ENCODE measurements around the gene SLC16A4. TPM values are rescaled to one million over a fixed set of nuclear protein-coding genes. Genes with fewer than 3 reads are reported as not detected.
"Not testable (repeated sequence)": the region's sequence is repeated elsewhere in the genome, so short reads cannot be mapped to it uniquely, and the experiment has no call there.

The SLC16A4 gene
- 0.92 TPM for polyA plus RNA-seq (2012; ENCODE audit: insufficient read depth, insufficient read length)

DNA sequence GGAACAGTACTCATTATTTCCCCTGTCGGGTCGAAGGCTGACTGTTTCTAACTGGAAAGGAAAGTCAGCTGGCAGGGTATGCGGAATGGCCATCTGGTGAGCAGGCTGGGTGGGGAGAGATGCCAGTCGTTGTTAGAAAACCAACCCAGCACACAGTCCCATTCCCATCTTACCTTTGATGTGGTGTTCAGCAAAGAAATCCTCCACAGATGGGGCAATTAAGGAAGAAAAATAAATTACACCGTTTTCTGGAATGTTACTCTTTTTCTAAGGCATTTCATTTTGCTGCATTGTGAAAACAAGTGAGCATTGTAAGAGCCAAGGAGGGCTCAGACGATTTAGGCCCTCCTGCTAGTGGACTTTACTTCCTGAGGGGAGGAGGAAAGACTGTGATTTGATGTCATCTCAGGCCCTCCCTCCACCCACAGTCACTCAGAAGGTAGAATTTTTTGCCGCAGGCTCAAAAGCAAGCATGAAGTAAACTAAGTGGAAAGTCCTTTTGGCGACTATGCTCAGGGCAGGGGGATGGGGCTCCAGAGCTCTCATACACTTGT, at the start of gene SLC16A4:
SLC16A4 (minus strand) TSS at position 335 of the 554 bp plus-strand sequence. CDS start 1,703 bp downstream, outside the sequence.
- DNase-seq (ENCODE audit: low read depth, low spot score), result no peak
- H3K4me3 ChIP-seq (ENCODE audit: low read length), result no peak within 1 kb of the TSS

DNA sequence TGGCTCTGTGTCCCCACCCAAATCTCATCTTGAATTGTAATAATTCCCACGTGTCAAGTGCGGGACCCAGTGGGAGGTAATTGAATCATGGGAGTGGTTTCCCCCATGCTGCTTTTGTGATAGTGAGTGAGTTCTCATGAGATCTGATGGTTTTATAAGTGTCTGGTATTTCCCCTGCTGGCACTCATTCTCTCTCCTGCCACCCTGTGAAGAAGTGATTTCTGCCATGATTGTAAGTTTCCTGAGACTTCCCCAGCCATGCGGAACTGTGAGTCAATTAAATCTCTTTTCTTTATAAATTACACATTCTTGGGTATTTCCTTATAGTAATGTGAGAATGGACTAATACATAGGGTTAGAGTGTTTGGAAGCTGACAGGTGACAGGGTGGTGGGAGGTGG, 49.0 kb upstream of the SLC16A4 start:
- DNase-seq (ENCODE audit: low read depth, low spot score); H3K4me3 ChIP-seq (ENCODE audit: low read length): not testable (repeated sequence)

DNA sequence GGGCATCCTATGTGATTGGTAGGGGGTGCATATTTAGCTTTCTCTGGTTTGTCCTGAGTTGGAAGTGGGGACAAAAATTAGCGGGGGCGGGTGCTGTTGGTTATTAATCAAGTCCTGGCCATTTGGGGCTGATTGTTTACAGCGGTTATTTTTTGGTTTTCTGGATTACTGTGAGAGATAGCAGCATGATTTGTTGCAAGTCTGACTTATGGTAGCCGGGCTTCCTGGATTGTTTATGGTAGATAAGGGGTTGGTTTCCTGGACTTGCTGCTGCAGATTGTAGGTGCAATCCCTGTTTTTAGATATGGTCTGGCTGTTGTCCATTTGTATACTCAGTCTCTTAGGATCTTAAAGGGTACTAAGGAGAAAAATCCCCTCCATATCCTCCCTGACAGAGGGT, 48.1 kb upstream of the SLC16A4 start:
- H3K4me3 ChIP-seq (ENCODE audit: low read length), result no peak overlapping the region
- no peak for DNase-seq (ENCODE audit: low read depth, low spot score)

DNA sequence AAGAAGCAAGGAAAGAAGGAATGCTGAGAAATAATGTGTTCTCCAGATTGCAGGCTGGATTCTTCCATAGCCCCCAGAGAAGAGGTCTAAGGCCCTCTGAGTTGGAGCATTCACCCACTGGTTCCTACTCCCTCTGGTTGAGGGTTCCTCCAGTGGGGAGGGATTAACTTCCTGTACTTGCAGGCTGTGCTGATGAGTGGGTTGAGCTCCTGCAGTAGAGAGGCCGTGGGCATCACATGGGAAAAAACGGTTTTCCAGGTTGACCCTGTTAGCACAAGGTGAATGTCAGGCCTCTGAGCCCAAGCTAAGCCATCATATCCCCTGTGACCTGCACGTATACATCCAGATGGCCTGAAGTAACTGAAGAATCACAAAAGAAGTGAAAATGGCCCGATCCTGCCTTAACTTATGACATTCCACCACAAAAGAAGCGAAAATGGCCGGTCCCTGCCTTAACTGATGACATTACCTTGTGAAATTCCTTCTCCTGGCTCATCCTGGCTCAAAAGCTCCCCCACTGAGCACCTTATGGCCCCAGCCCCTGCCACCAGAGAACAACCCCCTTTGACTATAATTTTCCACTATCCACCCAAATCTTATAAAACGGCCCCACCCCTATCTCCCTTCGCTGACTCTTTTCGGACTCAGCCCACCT, 46.9 kb upstream of the SLC16A4 start:
- not testable (repeated sequence) for H3K4me3 ChIP-seq (ENCODE audit: low read length); DNase-seq (ENCODE audit: low read depth, low spot score)

DNA sequence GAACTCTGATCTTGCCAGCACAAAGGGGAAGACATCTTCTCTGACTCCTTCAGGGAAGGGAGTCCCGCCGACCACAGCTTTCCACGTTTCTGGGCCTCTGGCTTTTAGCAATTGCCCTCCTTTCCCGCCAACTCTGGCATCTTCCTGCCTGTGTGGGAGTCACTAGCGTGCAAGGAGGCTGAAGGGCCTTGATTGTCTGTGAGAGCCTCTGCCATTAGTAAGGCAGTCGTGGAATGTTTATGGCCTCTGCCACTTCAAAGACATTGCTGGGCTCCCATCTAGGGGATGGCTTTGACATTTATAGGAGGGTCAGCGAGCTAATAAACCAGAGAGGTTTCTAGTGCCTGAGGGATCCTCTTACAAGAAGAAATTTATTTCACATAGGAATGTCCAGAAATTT, 45.8 kb upstream of the SLC16A4 start:
- H3K4me3 ChIP-seq (ENCODE audit: low read length), result no peak overlapping the region
- DNase-seq (ENCODE audit: low read depth, low spot score), result no peak

DNA sequence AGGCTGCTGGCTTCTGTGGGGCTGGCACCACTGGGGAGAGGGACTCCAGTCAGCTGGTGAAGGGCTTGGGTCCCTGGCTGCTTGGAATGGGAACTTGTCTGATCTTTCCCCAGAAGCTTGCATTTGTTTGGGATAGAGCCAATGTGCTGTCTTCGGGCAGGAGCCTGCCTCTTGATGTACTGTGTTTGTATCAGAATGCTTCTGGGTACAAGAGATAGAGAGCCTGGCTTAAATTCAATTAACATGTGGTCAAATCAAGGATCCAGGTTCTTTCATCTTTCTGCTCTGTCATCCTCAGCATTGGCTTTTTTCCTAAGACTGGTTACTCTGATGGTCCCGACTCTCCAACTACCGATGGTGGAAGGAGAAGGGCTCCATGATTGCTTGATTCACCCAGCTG, 44.1 kb upstream of the SLC16A4 start:
- H3K4me3 ChIP-seq (ENCODE audit: low read length), result no peak overlapping the region
- DNase-seq (ENCODE audit: low read depth, low spot score), result no peak

DNA sequence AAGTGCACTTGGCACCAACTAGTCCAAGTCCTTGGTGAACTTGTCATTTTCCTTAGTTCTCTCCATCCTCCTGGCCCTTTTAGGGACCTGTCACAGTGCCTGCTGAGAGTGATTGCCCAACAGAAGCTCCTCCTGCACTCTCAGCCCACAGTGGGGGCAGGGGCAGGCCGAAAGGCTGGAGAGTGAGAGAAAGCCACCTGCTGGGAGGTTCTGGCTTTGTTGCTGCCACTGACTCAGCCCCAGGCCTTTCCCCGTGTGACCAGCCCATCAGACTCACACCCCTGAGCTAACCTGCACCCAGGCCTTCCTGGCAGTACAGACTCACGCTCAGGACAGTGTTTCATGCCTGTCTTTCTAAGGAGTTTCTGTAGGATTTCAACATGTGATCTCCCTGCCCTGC, 43.0 kb upstream of the SLC16A4 start:
- no peak for DNase-seq (ENCODE audit: low read depth, low spot score)

DNA sequence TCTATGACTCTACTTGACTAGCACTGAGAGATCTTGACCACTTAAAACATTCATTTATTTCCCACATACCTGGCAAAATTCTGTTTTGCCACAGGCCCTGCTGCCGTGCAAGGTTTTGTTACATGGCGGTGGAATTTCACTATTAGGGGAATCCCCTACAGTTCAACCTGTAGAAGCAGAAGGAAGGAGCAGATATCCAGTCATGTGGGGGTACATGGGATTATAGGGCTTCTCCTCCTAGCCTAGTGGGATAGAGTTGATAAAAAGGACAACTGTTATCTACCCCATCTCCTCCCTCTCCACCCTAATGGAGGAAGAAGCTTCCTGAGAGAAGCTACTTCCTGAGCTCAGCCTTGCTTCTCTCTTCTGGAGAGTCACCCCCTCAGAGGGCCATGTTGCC, 42.4 kb upstream of the SLC16A4 start:
- DNase-seq (ENCODE audit: low read depth, low spot score), result no peak
- H3K4me3 ChIP-seq (ENCODE audit: low read length), result no peak overlapping the region

More for the DNA sequence above, 43.0 kb upstream of the SLC16A4 start:
- no peak overlapping the region for H3K4me3 ChIP-seq (ENCODE audit: low read length)

DNA sequence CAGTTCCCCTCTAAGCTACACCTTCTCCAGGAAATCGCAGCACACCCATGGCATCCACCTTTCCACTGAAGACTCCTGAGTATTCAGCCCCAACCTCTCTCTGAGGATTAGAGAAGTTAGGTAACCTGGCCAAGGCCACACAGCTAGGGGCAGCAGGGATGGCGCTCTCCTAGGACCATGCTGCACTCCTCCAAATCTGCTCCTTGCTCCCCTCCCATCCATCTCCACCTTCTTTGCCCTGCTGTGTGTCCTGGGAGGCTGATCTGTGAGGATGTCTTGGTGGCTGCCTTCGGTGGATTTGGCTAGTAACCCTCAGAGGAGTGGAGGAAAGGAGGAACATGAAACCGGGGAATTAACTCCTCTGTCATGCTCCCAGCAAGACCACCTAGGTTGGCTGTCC, 40.1 kb upstream of the SLC16A4 start:
- DNase-seq (ENCODE audit: low read depth, low spot score), result no peak
- no peak overlapping the region for H3K4me3 ChIP-seq (ENCODE audit: low read length)

DNA sequence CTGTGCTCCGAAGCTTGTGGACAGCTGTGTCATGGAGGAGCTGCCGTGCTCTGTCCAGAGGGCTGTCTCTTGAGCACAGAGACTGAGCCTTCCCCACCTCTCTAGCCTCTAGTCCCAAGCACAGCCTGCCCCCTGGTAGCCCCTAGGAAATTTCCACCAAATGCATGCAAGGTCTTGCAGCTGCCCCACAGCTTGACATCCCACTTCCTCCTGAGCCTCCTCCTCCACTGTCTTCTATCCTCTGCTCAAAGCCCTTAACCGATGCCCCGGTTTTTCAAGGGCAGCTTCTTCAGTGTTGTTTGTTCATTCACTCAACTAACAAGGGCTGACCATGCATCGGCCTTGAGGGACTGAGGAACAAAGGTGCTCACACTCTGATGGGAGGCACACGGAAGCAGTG, 39.5 kb upstream of the SLC16A4 start:
- H3K4me3 ChIP-seq (ENCODE audit: low read length), result no peak overlapping the region
- no peak for DNase-seq (ENCODE audit: low read depth, low spot score)

DNA sequence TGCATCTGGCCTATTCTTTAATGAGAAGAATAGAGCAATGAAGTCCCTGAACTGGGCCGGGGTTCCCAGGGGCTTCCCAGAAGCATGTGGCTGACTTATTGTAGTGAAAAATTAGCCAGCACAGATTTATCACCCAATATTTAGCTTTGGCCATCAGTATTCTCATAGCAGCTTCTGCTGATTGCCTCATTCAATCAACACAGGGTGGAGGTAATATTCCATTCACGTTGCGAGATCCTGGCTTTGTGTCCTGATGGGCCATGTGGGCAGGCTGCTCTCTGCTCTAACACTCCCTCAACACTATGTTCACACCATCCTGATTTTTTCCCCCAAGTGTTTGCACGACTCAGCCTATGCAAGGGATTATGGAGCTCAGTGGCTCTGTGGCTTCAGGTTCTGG, 38.1 kb upstream of the SLC16A4 start:
- no peak for DNase-seq (ENCODE audit: low read depth, low spot score)
- H3K4me3 ChIP-seq (ENCODE audit: low read length), result no peak overlapping the region

DNA sequence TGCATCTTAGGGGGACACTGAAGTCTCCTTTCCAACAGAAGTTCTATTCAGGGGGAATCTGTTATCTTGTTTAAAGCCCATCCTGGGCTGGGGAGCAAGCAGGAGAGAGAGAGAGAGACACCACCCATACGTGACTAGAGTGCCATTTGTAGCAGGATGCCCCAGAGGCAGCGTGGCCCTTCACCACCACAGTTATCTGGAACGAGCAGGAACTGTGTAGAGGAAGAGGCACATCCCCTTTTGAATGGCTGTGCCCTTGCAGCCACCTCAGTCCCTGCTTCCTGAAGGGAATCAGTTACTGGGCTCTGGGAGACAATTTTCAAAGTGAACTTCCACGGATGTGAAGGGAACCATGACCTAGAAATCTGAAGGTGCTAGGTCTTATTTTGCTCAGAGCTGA, 36.0 kb upstream of the SLC16A4 start:
- DNase-seq (ENCODE audit: low read depth, low spot score), result no peak
- no peak overlapping the region for H3K4me3 ChIP-seq (ENCODE audit: low read length)

DNA sequence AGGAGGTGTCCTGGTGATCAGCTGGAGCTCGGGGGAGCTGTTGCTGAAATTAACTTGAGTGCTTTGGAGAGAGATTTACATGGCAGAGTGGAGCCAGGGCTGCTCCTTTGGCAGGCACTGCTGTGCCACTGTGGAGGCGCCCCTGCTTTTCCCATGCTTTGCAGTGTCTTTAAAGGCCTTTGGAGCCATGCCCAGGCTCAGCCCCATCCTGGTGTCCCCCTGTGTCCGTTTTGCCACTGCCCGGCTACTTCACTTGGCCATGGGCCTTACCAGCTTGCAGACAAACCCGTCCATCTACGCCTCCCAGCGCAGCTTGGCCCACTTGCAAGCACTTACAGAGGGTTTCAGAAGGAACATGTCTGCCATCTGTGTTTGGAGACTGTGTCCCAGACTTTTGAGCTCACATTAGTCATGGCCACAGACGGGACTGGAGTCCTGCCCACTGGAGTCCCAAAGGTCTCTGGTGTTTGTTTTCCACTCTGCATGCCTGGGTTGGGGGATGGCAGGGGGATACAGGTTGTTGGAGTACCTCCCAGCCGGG, 34.9 kb upstream of the SLC16A4 start:
- no peak overlapping the region for H3K4me3 ChIP-seq (ENCODE audit: low read length)
- DNase-seq (ENCODE audit: low read depth, low spot score), result no peak

DNA sequence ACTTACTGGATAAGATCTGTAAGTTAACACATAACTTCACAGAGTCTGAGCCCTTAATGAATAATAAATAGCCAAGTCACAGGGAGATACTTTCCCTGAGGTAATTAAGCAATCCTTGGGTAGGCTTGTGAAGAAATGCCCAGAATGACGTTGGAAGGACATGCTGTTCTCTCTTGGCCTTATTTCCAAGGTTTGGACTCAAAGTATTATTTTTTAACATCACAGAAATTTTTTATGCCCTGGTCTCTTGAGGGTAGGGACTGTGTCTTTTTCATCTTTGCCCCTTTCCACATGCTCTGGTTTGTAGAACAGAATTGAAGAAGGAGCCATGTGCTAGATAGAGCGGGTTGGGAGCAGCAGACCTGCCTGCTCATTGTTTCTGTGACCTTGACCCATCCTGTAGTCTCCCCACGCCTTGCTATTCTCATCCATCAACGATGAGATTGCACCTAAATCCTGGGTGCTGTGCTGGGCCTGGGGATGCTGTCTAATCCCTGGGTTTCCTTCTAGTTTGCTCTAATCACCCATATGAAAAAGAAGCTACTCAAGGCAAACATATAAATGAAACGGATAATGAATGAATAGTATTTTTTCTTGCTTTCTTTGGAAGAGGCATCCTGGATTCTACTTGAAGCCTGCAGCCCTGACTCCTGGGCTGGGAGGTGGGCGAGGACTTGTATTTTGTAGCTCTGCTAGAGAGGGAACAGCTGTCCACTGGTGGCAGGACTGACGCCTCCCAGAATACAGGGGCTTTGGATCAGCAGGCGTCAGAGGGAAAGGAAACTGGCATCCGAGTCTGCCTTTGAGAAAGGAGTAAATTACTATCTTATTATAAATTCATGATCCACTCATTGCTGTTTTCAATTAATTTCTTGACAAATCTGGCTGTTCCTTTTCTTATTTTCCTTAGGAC, 34.1 kb upstream of the SLC16A4 start:
- no peak for DNase-seq (ENCODE audit: low read depth, low spot score)
- no peak overlapping the region for H3K4me3 ChIP-seq (ENCODE audit: low read length)

DNA sequence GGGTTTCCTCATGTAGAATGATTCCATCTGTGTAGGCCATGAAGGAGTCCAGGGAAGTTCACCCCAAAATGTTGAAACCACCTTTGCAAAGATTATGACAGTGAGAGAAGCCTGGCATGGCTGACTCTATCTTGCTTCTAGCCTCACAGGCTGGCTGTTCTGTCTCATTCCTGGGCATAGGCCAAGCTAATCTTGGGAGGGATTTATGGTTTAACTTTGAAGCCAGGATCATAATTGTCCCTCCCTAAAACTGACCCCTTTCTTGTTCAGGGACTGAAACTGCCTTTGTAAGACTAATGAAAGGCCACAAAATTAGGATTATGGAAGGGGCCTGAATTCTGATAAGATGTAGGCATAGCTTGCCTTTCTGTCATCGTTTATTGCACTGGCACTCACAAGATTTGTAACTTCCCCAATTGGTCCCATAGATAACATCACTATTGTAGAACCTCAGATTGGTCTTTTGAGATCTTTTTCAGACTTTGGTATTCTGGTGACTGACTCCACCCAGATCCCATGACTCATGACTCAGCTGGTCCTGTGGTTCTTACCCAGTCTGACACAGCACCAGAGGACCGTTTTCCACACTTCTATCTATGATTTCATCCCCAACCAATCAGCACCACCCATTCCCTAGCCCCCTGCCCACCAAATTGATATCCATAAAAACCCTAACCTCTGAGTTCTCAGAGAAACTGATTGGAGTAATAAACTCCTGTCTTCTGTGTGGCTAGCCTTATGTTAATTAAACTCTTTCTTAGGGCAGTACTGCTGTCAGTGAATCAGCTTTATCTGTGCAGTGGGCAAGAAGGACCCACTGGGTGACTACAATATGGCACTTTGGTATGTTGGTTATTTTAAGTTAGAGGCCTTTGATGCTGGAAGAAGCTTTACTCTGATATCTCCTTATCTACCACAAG, 30.3 kb upstream of the SLC16A4 start:
- no peak for DNase-seq (ENCODE audit: low read depth, low spot score)

DNA sequence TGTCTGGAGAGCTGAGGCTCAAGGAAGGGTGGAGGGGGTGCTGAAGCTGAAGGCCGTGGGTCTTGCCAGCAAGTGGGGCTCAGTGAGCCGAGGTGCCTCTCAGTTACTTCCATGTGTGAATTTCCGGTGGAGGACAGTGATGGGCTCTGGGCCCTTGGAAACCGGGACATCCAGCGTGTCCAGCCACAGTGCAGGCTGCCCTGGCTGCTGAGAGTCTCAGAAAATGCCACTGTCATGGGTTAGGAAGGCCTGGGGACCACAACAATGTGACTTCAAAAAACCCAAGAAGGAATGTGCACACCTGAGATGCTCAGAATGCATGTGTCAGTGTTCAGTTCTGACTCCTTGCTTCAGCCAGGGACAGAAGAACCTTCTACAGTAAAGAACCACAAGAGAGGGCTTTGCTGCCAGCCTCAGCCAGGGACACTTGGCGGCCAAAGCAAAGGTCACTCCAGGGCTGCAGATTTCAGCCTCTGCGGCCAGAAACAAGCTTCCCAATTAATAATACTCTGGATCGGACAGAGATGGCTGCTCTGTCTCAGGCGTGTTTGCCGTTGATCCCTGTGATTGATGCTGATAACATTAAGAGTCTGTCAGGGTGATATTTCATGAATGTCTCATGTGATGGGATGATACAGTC, 29.3 kb upstream of the SLC16A4 start:
- no peak overlapping the region for H3K4me3 ChIP-seq (ENCODE audit: low read length)
- no peak for DNase-seq (ENCODE audit: low read depth, low spot score)

More for the DNA sequence above, 30.3 kb upstream of the SLC16A4 start:
- H3K4me3 ChIP-seq (ENCODE audit: low read length), result no peak overlapping the region

DNA sequence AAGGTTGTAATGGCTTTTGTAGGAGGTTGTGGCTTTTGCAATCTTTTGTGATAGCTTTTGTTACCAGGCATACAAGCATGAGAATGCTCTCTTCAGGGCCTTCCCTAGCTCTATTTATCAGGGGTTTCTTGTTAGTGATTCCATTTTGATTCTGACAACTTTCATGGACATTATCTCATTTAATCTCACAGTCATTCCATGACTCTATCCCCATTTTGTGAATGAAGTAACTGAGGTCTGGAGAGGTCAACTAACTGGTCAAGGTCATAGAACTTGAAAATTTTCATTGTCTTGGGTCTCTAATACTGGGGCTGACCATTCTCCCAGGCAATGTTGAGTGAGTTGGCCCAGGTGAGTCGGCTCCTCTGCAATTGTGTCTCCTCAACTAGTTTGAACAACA, 27.9 kb upstream of the SLC16A4 start:
- no peak overlapping the region for H3K4me3 ChIP-seq (ENCODE audit: low read length)
- DNase-seq (ENCODE audit: low read depth, low spot score), result no peak

DNA sequence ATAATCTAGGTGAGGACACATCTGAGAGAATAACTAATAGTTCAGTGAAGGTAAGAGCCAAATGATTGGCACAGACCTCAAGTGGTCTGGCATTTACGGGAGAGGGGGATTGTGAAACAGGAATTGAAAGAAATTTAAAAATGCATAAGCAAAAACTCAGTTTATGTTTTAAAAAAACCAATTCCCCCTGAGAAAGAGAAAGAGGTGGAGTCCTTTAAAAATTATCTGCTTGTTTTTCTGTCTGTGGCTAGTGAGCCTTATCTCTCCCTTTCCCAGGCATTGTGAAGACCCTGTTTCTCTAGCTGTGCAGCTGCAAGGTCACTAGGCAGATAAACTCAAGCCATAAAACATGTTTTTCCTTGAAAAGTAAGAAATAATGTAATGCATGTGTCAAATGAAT, 22.2 kb upstream of the SLC16A4 start:
- H3K4me3 ChIP-seq (ENCODE audit: low read length); DNase-seq (ENCODE audit: low read depth, low spot score): not testable (repeated sequence)
